AG04450 (cell line): Measurements from ENCODE around the gene MAD1L1. TPM values are rescaled to one million over a fixed set of nuclear protein-coding genes. Genes with fewer than 3 reads are reported as not detected.

Experiments used
- CTCF ChIA-PET: fragments of 300-600, 350-600 bp; formaldehyde crosslinking; extraction: SDS; loops from one replicate; lab custom pipeline; 2022; ENCODE audit warnings: antibody characterized with exemption, inconsistent platforms; lab: Charles Lee
- POLR2A ChIA-PET: fragments of 350-600 bp; formaldehyde crosslinking; extraction: SDS; loops from one replicate; lab custom pipeline; 2021; ENCODE audit warnings: antibody characterized with exemption, inconsistent platforms; lab: Yijun Ruan, JAX
- DNase-seq: peaks from one replicate; pipeline ENCODE4 v3.0.0-alpha.2; 2011; ENCODE audit warnings: low read depth, low spot score
- H3K27ac ChIP-seq: one replicate; pipeline ENCODE4 v1.5.1; 2012; ENCODE audit warnings: low read depth, low read length, control low read depth
- H3K27me3 ChIP-seq: one replicate; pipeline ENCODE4 v1.6.0; 2012; ENCODE audit warnings: low read length; ENCODE audit not compliant: control insufficient read depth, insufficient read depth
- H3K4me3 ChIP-seq: 2 replicates; pipeline ENCODE4 v1.5.1; 2011; ENCODE audit warnings: mild to moderate bottlenecking, low read depth, low read length, control low read depth
- H3K9me3 ChIP-seq: 2 replicates; pipeline ENCODE4 v1.5.1; 2012; ENCODE audit warnings: low read length; ENCODE audit not compliant: control insufficient read depth, insufficient read depth
- CTCF ChIP-seq: IDR thresholded peaks from 2 replicates; pipeline ENCODE4 v1.5.1; 2011; ENCODE audit warnings: low read depth, low read length, control low read depth, inconsistent platforms
- polyA plus RNA-seq: library from polyadenylated mRNA; depleted of rRNA; stranded (reverse); fragments of >200 nt; gene quantifications from 2 replicates; pipeline ENCODE4 v1.2.3, GENCODE V29; 2011

The MAD1L1 gene
- polyA plus RNA-seq, 1 experiment, result 11.9 TPM

- POLR2A ChIA-PET, result interaction anchor here (0.5 to 0.6 kb wide), 2 partner anchors 29 to 125 kb away, joined by 3 to 15 read pairs; no protein-coding TSS in a partner anchor
- CTCF ChIA-PET, result no interaction called here
- Histone ChIP-seq H3K4me3 (no peak overlapping the region), H3K27ac (no peak overlapping the region), H3K9me3 (no peaks in the 10 kb centered on the region), H3K27me3 (no peaks in the 10 kb centered on the region)
- no peak for DNase-seq
- TF ChIP-seq CTCF, result no peak
Observed at GRCh38 chr7:2233926-2234325, 1.2 kb upstream of the MAD1L1 start.

- DNase-seq, result no peak
- TF ChIP-seq CTCF, result no peak
- Histone ChIP-seq H3K27ac (no peak overlapping the region), H3K9me3 (no peaks in the 10 kb centered on the region), H3K27me3 (no peaks in the 10 kb centered on the region), H3K4me3 (peak overlapping the region; percentile 77)
- POLR2A ChIA-PET, result interaction anchor here (0.6 to 2.0 kb wide), 3 partner anchors 9 to 74 kb away, joined by 3 to 5 read pairs (median 3); partner anchors contain the start of genes MRM2 and NUDT1
- CTCF ChIA-PET, result interaction anchor here (2.3 kb wide), 1 partner anchor 116 kb away, joined by 10 read pairs; no protein-coding TSS in a partner anchor
Observed at GRCh38 chr7:2231992-2232765, 566 bp downstream of the MAD1L1 start.

GRCh38 chr7:2230882-2231281 lies 1.9 kb downstream of the MAD1L1 start:
- Histone ChIP-seq H3K27me3 (no peaks in the 10 kb centered on the region), H3K9me3 (no peaks in the 10 kb centered on the region), H3K27ac (no peak overlapping the region), H3K4me3 (no peak overlapping the region)
- ChIA-PET POLR2A (no interaction called here), CTCF (interaction anchor here (0.7 to 2.3 kb wide), 2 partner anchors 117 to 652 kb away, joined by 3 to 10 read pairs; no protein-coding TSS in a partner anchor)
- no peak for TF ChIP-seq CTCF
- no peak for DNase-seq

GRCh38 chr7:2230226-2230625 lies 2.5 kb downstream of the MAD1L1 start:
- H3K27me3 ChIP-seq, result no peaks in the 10 kb centered on the region
- DNase-seq, result no peak
- no peak overlapping the region for H3K4me3 ChIP-seq
- no peak for TF ChIP-seq CTCF
- H3K27ac ChIP-seq, result no peak overlapping the region
- no peaks in the 10 kb centered on the region for H3K9me3 ChIP-seq
- CTCF ChIA-PET, result interaction anchor here (0.7 kb wide), 1 partner anchor 651 kb away, joined by 3 read pairs; no protein-coding TSS in a partner anchor
- POLR2A ChIA-PET, result no interaction called here

GRCh38 chr7:2229467-2229866 lies 3.3 kb downstream of the MAD1L1 start:
- Histone ChIP-seq H3K27ac (no peak overlapping the region), H3K27me3 (no peaks in the 10 kb centered on the region), H3K9me3 (no peaks in the 10 kb centered on the region), H3K4me3 (no peak overlapping the region)
- ChIA-PET POLR2A (no interaction called here), CTCF (no interaction called here)
- no peak for TF ChIP-seq CTCF
- DNase-seq, result no peak
